SU-DHL-6 (cell line): ENCODE data around the gene TTYH3.

Experiments
- H2AFZ ChIP-seq: fragments of 200-600 bp; sonication (generic); 2 replicates; pipeline ENCODE4 v1.6.1; 2014; ENCODE audit warnings: low read depth, mild to moderate bottlenecking, moderate library complexity, mixed read lengths, antibody characterized with exemption, low read length; ENCODE audit not compliant: severe bottlenecking
- H3F3A ChIP-seq: fragments of 200-600 bp; shearing (Covaris generic); 2 replicates; pipeline ENCODE4 v1.6.0; 2016; ENCODE audit warnings: antibody characterized with exemption, mild to moderate bottlenecking; ENCODE audit not compliant: insufficient read depth
- H3K27ac ChIP-seq: fragments of 200-600 bp; sonication (generic); 2 replicates; pipeline ENCODE4 v1.5.1; 2016; ENCODE audit warnings: low read depth, mild to moderate bottlenecking, low read length, moderate library complexity, mixed read lengths
- H3K27me3 ChIP-seq: fragments of 200-600 bp; sonication (generic), shearing (Covaris generic); 2 replicates; pipeline ENCODE4 v1.6.0; 2014; ENCODE audit warnings: mild to moderate bottlenecking, low read length
- H3K36me3 ChIP-seq: fragments of 200-600 bp; sonication (generic); 2 replicates; pipeline ENCODE4 v1.6.1; 2014; ENCODE audit warnings: mild to moderate bottlenecking, low read length, mixed read lengths
- H3K4me2 ChIP-seq: fragments of 300-600, 200-600 bp; shearing (Covaris generic), sonication (generic); 2 replicates; pipeline ENCODE4 v1.6.0; 2014; ENCODE audit warnings: low read length, low read depth, mild to moderate bottlenecking; ENCODE audit not compliant: poor library complexity, severe bottlenecking
- H3K4me3 ChIP-seq: fragments of 200-600 bp; sonication (generic); 2 replicates; pipeline ENCODE4 v1.5.1; 2014; ENCODE audit warnings: antibody characterized with exemption, low read length, mild to moderate bottlenecking, mixed read lengths; ENCODE audit not compliant: insufficient read depth, poor library complexity, severe bottlenecking
- H3K79me2 ChIP-seq: fragments of 200-600 bp; sonication (generic); 2 replicates; pipeline ENCODE4 v1.6.1; 2014; ENCODE audit warnings: mild to moderate bottlenecking, low read length, moderate library complexity; ENCODE audit not compliant: insufficient read depth
- H3K9ac ChIP-seq: fragments of 200-600 bp; sonication (generic); 2 replicates; pipeline ENCODE4 v1.7.0; 2014; ENCODE audit warnings: mild to moderate bottlenecking, low read length
- H3K9me2 ChIP-seq: fragments of 200-600 bp; sonication (generic); replicated peaks from 2 replicates; pipeline ENCODE4 v1.6.1; 2014; ENCODE audit warnings: low read length; ENCODE audit not compliant: insufficient read depth
- H3K9me3 ChIP-seq: fragments of 200-600 bp; sonication (generic); 2 replicates; pipeline ENCODE4 v1.6.1; 2014; ENCODE audit warnings: low read length, mixed read lengths; ENCODE audit not compliant: insufficient read depth
- H4K20me1 ChIP-seq: fragments of 200-600 bp; sonication (generic); 2 replicates; pipeline ENCODE4 v1.6.1; 2014; ENCODE audit warnings: low read depth, mild to moderate bottlenecking, antibody characterized with exemption, low read length, moderate library complexity, mixed read lengths
- EZH2phosphoT487 ChIP-seq: fragments of 200-600 bp; sonication (generic), shearing (Covaris generic); conservative IDR thresholded peaks from 2 replicates; pipeline ENCODE4 v1.6.1; 2018; ENCODE audit warnings: mild to moderate bottlenecking, antibody characterized with exemption, low read length, moderate library complexity, mixed read lengths
- TF ChIP-seq, protein P1 (sequence below): fragments of 200-600 bp; sonication (generic); IDR thresholded peaks from one replicate; pipeline ENCODE4 v1.5.1; 2017; ENCODE audit warnings: antibody characterized with exemption, mild to moderate bottlenecking, low read length, moderate library complexity; ENCODE audit not compliant: insufficient read depth, poor library complexity, severe bottlenecking

The TTYH3 gene

DNA sequence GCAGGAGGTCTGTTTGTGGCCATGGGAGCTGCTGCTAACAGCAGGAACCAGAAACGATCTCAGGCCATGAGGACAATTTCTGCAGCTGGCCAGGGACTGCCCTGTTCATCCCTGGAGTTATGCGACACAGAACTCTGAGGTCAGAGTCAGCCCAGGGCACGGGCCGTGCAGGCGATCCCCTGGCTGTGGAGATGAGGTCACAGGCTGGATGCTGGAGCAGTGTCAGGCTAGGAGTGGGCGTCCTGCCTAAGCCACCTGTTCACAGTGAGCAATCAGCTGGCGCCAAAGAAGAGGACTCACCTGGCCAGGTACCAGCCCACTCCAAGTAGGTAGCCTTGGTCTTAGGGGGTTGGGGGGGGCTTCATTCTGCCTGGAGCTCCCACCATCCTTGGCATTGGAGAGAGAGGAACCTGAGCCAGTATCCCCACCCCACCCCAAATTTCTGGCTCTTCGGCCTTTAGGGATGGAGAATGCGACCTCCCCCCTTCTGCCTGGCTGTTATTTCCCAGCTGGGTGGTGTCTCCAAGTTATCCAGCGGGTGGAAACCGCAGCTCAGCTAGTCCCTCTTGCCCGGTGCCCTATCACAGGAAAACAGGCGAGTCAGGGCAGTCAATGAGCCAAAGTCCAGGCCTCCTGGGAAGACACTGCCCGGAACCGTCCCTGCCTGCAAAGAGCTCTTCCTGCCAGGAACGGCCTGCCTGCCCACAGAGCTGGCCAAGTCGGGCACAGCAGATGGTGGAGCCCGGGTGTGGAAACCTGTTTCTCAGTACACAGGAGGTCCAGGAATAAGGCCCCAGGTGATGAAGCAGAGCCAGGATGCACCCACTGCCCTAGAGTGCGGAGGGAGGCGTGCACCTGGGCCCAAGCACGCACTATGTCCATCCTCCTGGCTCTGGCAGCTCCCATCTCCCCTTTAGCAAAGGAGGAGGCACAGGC lies 1.8 kb upstream of the TTYH3 start:
- H3K9me2 ChIP-seq: no peaks in the 10 kb centered on the region
- no peaks in the 10 kb centered on the region for H3K27me3 ChIP-seq
- no peaks in the 10 kb centered on the region for H3K9me3 ChIP-seq
- H3F3A ChIP-seq: no peaks in the 10 kb centered on the region
- TF ChIP-seq, protein P1, sequence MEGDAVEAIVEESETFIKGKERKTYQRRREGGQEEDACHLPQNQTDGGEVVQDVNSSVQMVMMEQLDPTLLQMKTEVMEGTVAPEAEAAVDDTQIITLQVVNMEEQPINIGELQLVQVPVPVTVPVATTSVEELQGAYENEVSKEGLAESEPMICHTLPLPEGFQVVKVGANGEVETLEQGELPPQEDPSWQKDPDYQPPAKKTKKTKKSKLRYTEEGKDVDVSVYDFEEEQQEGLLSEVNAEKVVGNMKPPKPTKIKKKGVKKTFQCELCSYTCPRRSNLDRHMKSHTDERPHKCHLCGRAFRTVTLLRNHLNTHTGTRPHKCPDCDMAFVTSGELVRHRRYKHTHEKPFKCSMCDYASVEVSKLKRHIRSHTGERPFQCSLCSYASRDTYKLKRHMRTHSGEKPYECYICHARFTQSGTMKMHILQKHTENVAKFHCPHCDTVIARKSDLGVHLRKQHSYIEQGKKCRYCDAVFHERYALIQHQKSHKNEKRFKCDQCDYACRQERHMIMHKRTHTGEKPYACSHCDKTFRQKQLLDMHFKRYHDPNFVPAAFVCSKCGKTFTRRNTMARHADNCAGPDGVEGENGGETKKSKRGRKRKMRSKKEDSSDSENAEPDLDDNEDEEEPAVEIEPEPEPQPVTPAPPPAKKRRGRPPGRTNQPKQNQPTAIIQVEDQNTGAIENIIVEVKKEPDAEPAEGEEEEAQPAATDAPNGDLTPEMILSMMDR: no peak
- TF ChIP-seq EZH2phosphoT487: no peak
- H3K4me2 ChIP-seq: no peak overlapping the region
- no peak overlapping the region for H3K27ac ChIP-seq
- no peaks in the 10 kb centered on the region for H3K79me2 ChIP-seq
- no peak overlapping the region for H2AFZ ChIP-seq
- H3K4me3 ChIP-seq: no peak overlapping the region
- no peaks in the 10 kb centered on the region for H3K36me3 ChIP-seq
- no peak overlapping the region for H3K9ac ChIP-seq
- H4K20me1 ChIP-seq: no peaks in the 10 kb centered on the region

DNA sequence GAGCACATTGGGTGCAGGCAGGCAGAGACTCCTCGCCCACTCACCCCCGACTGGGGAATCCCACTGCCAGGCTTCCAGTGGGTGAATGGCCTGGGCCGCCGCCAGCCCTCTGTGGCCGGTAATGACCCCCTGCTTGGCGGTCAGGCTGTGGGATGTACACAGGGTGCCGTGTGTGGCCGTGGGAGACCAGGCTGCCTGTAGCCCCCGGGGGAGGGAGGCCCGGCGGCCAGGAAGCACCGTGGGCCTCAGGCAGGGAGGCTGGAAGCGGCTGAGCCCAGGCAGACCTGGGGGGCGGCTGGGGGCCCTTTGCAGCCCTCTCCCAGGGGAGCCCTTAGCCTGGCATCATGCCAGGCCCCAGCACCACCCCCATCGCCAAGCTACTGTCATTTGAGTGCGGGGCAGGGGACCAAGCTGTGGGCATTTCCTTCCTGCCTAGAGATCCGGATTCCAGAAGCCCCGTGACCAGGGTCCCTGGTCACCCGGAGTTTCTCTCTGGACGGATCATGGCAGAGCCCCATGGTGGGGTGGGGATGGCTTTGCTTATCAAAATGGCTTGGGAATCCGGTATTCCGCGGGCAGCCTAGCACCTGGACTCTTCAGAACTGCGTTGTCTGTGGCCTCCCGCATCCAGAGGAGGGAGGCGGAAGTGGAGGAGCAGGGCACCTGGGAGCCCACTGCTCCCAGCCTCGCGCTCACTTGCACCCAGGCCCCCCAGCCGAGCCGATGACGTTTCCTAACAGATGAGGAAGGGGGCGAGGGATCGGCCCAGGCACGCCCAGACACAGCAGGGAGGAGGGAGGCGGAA lies 1.1 kb downstream of the TTYH3 start:
- Histone ChIP-seq H2AFZ (no peak overlapping the region), H4K20me1 (no peaks in the 10 kb centered on the region), H3K4me3 (no peak overlapping the region), H3K79me2 (no peaks in the 10 kb centered on the region), H3K27ac (no peak overlapping the region), H3K9me3 (no peaks in the 10 kb centered on the region), H3K4me2 (peak overlapping the region; percentile 51), H3K9ac (peak overlapping the region; percentile 54; the same call in 1 of the 2 replicates), H3K36me3 (no peaks in the 10 kb centered on the region), H3F3A (no peaks in the 10 kb centered on the region), H3K9me2 (no peaks in the 10 kb centered on the region), H3K27me3 (no peaks in the 10 kb centered on the region)
- no peak for TF ChIP-seq EZH2phosphoT487
- TF ChIP-seq, protein P1: no peak

DNA sequence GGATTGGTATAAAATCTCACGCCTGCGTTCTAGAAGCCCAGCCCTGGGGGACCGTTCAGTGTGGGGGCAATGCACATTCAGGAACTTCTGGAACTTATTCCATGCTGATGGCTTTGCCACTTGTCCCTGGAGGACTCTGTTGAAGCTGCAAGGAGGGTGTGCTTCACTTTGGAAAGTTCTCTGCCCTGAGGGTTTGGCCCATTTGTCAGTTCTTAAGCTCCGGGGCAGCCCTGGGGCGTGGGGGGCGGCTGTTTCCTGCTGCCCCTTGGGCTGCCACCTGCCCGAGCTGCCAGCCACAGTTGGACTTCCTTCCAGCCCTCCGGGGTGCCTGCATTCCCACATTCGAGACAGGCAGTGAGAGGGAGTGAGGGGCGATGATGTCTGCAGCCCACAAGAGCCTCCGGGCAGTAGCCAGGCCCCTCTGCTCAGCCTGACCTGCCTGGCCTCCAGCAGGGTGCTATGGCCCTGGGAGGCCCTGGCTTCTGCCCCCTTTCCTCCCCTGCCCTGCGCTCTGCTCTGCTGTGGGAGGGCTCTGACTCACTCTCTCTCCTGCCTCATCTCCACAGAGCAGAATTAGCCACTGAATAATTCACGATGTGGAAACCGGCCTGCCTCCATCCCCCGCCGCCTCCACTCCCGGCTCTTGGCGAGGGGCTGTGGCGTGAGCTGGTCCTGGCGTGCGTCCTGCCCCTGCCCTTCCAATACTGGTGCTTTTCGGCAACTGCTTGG lies 1.9 kb downstream of the TTYH3 start:
- Histone ChIP-seq H3K27ac (no peak overlapping the region), H3K9ac (no peak overlapping the region), H3K9me3 (no peaks in the 10 kb centered on the region), H3K27me3 (no peaks in the 10 kb centered on the region), H4K20me1 (no peaks in the 10 kb centered on the region), H3K4me2 (no peak overlapping the region), H3F3A (no peaks in the 10 kb centered on the region), H3K9me2 (no peaks in the 10 kb centered on the region), H3K36me3 (no peaks in the 10 kb centered on the region), H3K4me3 (no peak overlapping the region), H2AFZ (no peak overlapping the region), H3K79me2 (no peaks in the 10 kb centered on the region)
- TF ChIP-seq EZH2phosphoT487: no peak
- TF ChIP-seq, protein P1: no peak
